ENCODE results near the gene DGUOK. TPM values are rescaled to one million over a fixed set of nuclear protein-coding genes. Genes with fewer than 3 reads are reported as not detected.

The DGUOK gene
- total RNA-seq, 1 donor from 2014 or later: 39.6 TPM

- DNase-seq (ENCODE audit: low read depth, low spot score): no peak
These were observed 71.1 kb downstream of the DGUOK start for GRCh38 chr2:73997813-73998212.

GRCh38 chr2:73998451-73998850 lies 71.8 kb downstream of the DGUOK start:
- no peak for DNase-seq (ENCODE audit: low read depth, low spot score)

- no peak for DNase-seq (ENCODE audit: low read depth, low spot score)
These were observed 72.3 kb downstream of the DGUOK start for GRCh38 chr2:73998933-73999332.

- DNase-seq (ENCODE audit: low read depth, low spot score): no peak
These were observed 73.4 kb downstream of the DGUOK start for GRCh38 chr2:73999881-74000597.

GRCh38 chr2:74000666-74001065 lies 74.0 kb downstream of the DGUOK start:
- no peak for DNase-seq (ENCODE audit: low read depth, low spot score)

- DNase-seq (ENCODE audit: low read depth, low spot score): no peak
These were observed 74.4 kb downstream of the DGUOK start for GRCh38 chr2:74001121-74001520.

- DNase-seq (ENCODE audit: low read depth, low spot score): no peak
These were observed 75.3 kb downstream of the DGUOK start for GRCh38 chr2:74001781-74002504.

- DNase-seq (ENCODE audit: low read depth, low spot score): peak; percentile 36
These were observed 76.1 kb downstream of the DGUOK start for GRCh38 chr2:74002505-74003421.

- DNase-seq (ENCODE audit: low read depth, low spot score): no peak
These were observed 77.0 kb downstream of the DGUOK start for GRCh38 chr2:74003494-74004211.

GRCh38 chr2:74004212-74005182 lies 77.8 kb downstream of the DGUOK start:
- DNase-seq (ENCODE audit: low read depth, low spot score): no peak

- no peak for DNase-seq (ENCODE audit: low read depth, low spot score)
These were observed 79.1 kb downstream of the DGUOK start for GRCh38 chr2:74005786-74006185.

GRCh38 chr2:74006459-74006858 lies 79.8 kb downstream of the DGUOK start:
- DNase-seq (ENCODE audit: low read depth, low spot score): no peak

GRCh38 chr2:74007121-74007520 lies 80.4 kb downstream of the DGUOK start:
- DNase-seq (ENCODE audit: low read depth, low spot score): no peak

GRCh38 chr2:74007711-74008110 lies 81.0 kb downstream of the DGUOK start:
- DNase-seq (ENCODE audit: low read depth, low spot score): no peak

Other genes with a start within 250 kb of the DGUOK start
- gene TPRKB, start 189.5 kb upstream of the DGUOK start, total RNA-seq: 35.6 and 53.9 TPM in 2 replicates
- 25.5 and 26.8 TPM in 2 replicates for gene DUSP11, start 146.8 kb upstream of the DGUOK start, total RNA-seq
- gene C2orf78, start 142.7 kb upstream of the DGUOK start, total RNA-seq: not detected in 2 replicates
- gene STAMBP, start 97.9 kb upstream of the DGUOK start, total RNA-seq: 14.0 and 21.3 TPM in 2 replicates
- gene ACTG2, start 33.9 kb upstream of the DGUOK start, total RNA-seq: not detected in 2 replicates
- 3.8 and 4.3 TPM in 2 replicates for gene TET3, start 58.0 kb downstream of the DGUOK start, total RNA-seq
- gene BOLA3, start 221.0 kb downstream of the DGUOK start, total RNA-seq: 23.1 and 30.3 TPM in 2 replicates

Data from pulmonary artery endothelial cell (primary cell).